Right atrium auricular region (tissue), 2 donors: ENCODE data around the gene ANP32A. TPM values are rescaled to one million over a fixed set of nuclear protein-coding genes. Genes with fewer than 3 reads are reported as not detected.

Experiments
- DNase-seq: peaks from one replicate; pipeline ENCODE4 v3.0.0-alpha.2; 2019; ENCODE audit warnings: low spot score
- H3K27ac ChIP-seq, 2 donors: fragments of 200-600 bp; sonication (generic); 1 replicate in 1 of 2; 2 replicates in 1 of 2; pipeline ENCODE4 v1.5.1; 2016 to 2019
- H3K27me3 ChIP-seq, 2 donors: fragments of 200-600 bp; sonication (generic); one replicate each; pipeline versions ENCODE4 v1.5.1 to v1.6.0; 2017 to 2019
- H3K36me3 ChIP-seq: fragments of 200-600 bp; sonication (generic); one replicate; pipeline ENCODE4 v1.5.1; 2016
- H3K4me1 ChIP-seq, 2 donors: fragments of 200-600 bp; sonication (generic); one replicate each; pipeline versions ENCODE4 v1.5.1 to v1.6.0; 2017 to 2019
- H3K4me3 ChIP-seq, 2 donors: fragments of 200-600 bp; sonication (generic); 1 replicate in 1 of 2; 2 replicates in 1 of 2; pipeline ENCODE4 v1.5.1; 2017 to 2019; ENCODE audit warnings: mild to moderate bottlenecking in 1 of 2, moderate library complexity in 1 of 2
- H3K9me3 ChIP-seq, 2 donors: fragments of 200-600 bp; sonication (generic); one replicate each; pipeline ENCODE4 v1.5.1; 2019
- total RNA-seq, 2 donors: library from RNA; depleted of rRNA; stranded (reverse); fragments of >200 nt; gene quantifications; one replicate each; pipeline ENCODE4 v1.1.0, GENCODE V29; 2016
- TF ChIP-seq, protein P1 (sequence below), 2 donors: fragments of 200-600 bp; sonication (generic); IDR thresholded peaks; one replicate each; pipeline ENCODE4 v1.5.1; 2019; ENCODE audit warnings: antibody characterized with exemption in 2 of 2

ANP32A gene
- total RNA-seq, 2 donors from 2014 or later: 60.9 to 69.2 TPM

GRCh38 chr15:68809517-68809916, 11.2 kb downstream of the ANP32A start:
- Histone ChIP-seq H3K4me3 (no peak overlapping the region), H3K36me3 (no peaks in the 10 kb centered on the region), H3K9me3 (no peaks in the 10 kb centered on the region), H3K27me3 (no peaks in the 10 kb centered on the region), H3K4me1 (peaks cover 0 to 88% of the 10 kb centered on the region in 2 donors), H3K27ac (no peak overlapping the region)
- TF ChIP-seq, protein P1, sequence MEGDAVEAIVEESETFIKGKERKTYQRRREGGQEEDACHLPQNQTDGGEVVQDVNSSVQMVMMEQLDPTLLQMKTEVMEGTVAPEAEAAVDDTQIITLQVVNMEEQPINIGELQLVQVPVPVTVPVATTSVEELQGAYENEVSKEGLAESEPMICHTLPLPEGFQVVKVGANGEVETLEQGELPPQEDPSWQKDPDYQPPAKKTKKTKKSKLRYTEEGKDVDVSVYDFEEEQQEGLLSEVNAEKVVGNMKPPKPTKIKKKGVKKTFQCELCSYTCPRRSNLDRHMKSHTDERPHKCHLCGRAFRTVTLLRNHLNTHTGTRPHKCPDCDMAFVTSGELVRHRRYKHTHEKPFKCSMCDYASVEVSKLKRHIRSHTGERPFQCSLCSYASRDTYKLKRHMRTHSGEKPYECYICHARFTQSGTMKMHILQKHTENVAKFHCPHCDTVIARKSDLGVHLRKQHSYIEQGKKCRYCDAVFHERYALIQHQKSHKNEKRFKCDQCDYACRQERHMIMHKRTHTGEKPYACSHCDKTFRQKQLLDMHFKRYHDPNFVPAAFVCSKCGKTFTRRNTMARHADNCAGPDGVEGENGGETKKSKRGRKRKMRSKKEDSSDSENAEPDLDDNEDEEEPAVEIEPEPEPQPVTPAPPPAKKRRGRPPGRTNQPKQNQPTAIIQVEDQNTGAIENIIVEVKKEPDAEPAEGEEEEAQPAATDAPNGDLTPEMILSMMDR (IDR thresholded peaks at IDR 0.05): no peak
- DNase-seq: peak; percentile 23

DNA sequence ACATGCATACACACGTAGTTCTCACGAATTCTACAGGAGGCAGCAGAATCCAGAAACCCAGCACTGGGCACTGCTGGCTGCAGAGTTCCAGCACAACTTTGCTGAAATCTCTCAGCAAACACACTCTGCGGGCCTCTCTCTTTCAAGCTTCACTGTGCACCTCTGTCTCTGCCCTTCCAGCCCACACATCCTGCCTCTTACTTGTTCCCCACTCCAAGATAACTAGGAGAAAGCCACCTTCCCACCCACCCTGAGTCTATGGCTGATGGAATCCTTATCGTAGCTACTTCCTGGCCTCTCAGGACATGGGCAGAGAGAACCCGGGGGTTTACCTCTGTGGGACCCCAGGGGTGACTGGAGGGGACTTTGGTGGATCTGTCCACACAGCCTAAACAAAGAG, 11.9 kb downstream of the ANP32A start:
- Histone ChIP-seq H3K27me3 (no peaks in the 10 kb centered on the region), H3K4me3 (no peak overlapping the region), H3K9me3 (no peaks in the 10 kb centered on the region), H3K36me3 (no peaks in the 10 kb centered on the region), H3K4me1 (peaks cover 0 to 82% of the 10 kb centered on the region in 2 donors), H3K27ac (no peak overlapping the region)
- TF ChIP-seq, protein P1 (IDR thresholded peaks at IDR 0.05): no peak
- peak; percentile 44 for DNase-seq

DNA sequence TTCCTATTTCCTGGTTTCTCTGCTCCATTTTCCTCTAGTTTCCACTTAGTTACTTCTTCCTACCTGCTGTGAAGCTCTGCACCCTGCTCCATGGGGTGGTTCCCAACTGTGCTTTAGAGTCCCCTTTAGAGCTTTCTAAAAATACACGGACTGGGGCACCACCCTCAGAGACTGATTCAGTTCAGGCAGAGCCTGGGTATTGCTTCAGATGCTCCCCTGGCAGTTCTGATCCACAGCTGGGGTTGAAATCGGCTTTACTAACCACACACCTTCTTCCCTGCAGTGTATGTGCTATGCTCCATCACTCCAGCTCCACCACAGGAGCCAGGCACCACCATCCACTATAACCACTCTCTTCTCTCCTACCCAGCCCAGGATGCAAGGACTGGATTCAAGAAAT, 12.6 kb downstream of the ANP32A start:
- H3K4me3 ChIP-seq: no peak overlapping the region
- DNase-seq: peak; percentile 53
- H3K36me3 ChIP-seq: no peaks in the 10 kb centered on the region
- H3K27ac ChIP-seq: peak overlapping the region; percentile 17 to 45
- H3K9me3 ChIP-seq: no peaks in the 10 kb centered on the region
- H3K4me1 ChIP-seq: peaks cover 0 to 77% of the 10 kb centered on the region in 2 donors
- H3K27me3 ChIP-seq: no peaks in the 10 kb centered on the region
- TF ChIP-seq, protein P1 (IDR thresholded peaks at IDR 0.05): no peak

GRCh38 chr15:68807249-68807648, 13.4 kb downstream of the ANP32A start:
- H3K4me1 ChIP-seq: peaks cover 0 to 76% of the 10 kb centered on the region in 2 donors

GRCh38 chr15:68806220-68807060, 14.3 kb downstream of the ANP32A start:
- Histone ChIP-seq H3K36me3 (no peaks in the 10 kb centered on the region), H3K4me3 (no peak overlapping the region), H3K27ac (peak overlapping the region; percentile 17 to 45), H3K4me1 (peaks cover 0 to 76% of the 10 kb centered on the region in 2 donors), H3K9me3 (no peaks in the 10 kb centered on the region), H3K27me3 (no peaks in the 10 kb centered on the region)
- TF ChIP-seq, protein P1 (IDR thresholded peaks at IDR 0.05): no peak
- no peak for DNase-seq

More at GRCh38 chr15:68807249-68807648, 13.4 kb downstream of the ANP32A start:
- H3K36me3 ChIP-seq: no peaks in the 10 kb centered on the region
- no peak for DNase-seq
- no peaks in the 10 kb centered on the region for H3K27me3 ChIP-seq
- H3K27ac ChIP-seq: peak overlapping the region; percentile 17 to 45
- no peaks in the 10 kb centered on the region for H3K9me3 ChIP-seq
- TF ChIP-seq, protein P1 (IDR thresholded peaks at IDR 0.05): no peak
- H3K4me3 ChIP-seq: no peak overlapping the region
